Thyroid gland (tissue), 4 donors: ENCODE data around the gene LDLRAD4. TPM values are rescaled to one million over a fixed set of nuclear protein-coding genes. Genes with fewer than 3 reads are reported as not detected.

Source experiments
- DNase-seq, 2 donors: peaks; one replicate each; pipeline ENCODE4 v3.0.0-alpha.2; 2019
- H3K27ac ChIP-seq, 3 donors: fragments of 200-600 bp; sonication (generic); 1 replicate in 2 of 3; 2 replicates in 1 of 3; pipeline ENCODE4 v1.5.1; 2016 to 2019; ENCODE audit warnings: mild to moderate bottlenecking in 1 of 3, moderate library complexity in 1 of 3
- H3K27me3 ChIP-seq: fragments of 200-600 bp; sonication (generic); one replicate; pipeline ENCODE4 v1.5.1; 2019
- H3K36me3 ChIP-seq, 2 donors: fragments of 200-600 bp; sonication (generic); one replicate each; pipeline ENCODE4 v1.5.1; 2016 to 2019
- H3K4me1 ChIP-seq, 2 donors: fragments of 200-600 bp; sonication (generic); one replicate each; pipeline ENCODE4 v1.5.1; 2017 to 2019
- H3K4me3 ChIP-seq, 3 donors: fragments of 200-600 bp; sonication (generic); replicated peaks in 1 of 3; 1 replicate in 2 of 3; 2 replicates in 1 of 3; pipeline ENCODE4 v1.5.1; 2016; ENCODE audit warnings: mild to moderate bottlenecking in 1 of 3
- H3K9me3 ChIP-seq: fragments of 200-600 bp; sonication (generic); one replicate; pipeline ENCODE4 v1.5.1; 2017
- POLR2A ChIP-seq, 2 donors: fragments of 450-650 bp; IDR thresholded peaks; one replicate each; pipeline ENCODE4 v1.6.1; 2017; ENCODE audit warnings: antibody characterized with exemption in 2 of 2, mild to moderate bottlenecking in 2 of 2, moderate library complexity in 1 of 2
- WGBS, 2 donors: methylation state at CpG; one replicate each; pipeline ENCODE4 v1.1.5; 2017; 5-methylcytosine and 5-hydroxymethylcytosine counted together
- intact Hi-C: fragments of 100-400 bp; cut with DNase I; formaldehyde crosslinking; loops from one replicate; pipeline ENCODE4 v1.15.1; 2023
- total RNA-seq, 4 donors: library from RNA; depleted of rRNA; stranded (reverse); fragments of >200 nt; gene quantifications; one replicate each; pipeline ENCODE4 v1.2.3, GENCODE V29; 2016
- TF ChIP-seq, protein P1 (sequence below), 6 experiments: fragments of 200-600 bp in 3 of 6; fragments of 450-650 bp in 3 of 6; sonication (generic) in 3 of 6; IDR thresholded peaks; one replicate each; pipeline ENCODE4 v1.5.1; 2016 to 2019; ENCODE audit warnings: antibody characterized with exemption in 6 of 6, mild to moderate bottlenecking in 2 of 6, inconsistent platforms in 1 of 6, moderate library complexity in 1 of 6

The LDLRAD4 gene
- total RNA-seq, 4 donors from 2014 or later: 23.7 to 35.7 (median 29.7) TPM

DNA sequence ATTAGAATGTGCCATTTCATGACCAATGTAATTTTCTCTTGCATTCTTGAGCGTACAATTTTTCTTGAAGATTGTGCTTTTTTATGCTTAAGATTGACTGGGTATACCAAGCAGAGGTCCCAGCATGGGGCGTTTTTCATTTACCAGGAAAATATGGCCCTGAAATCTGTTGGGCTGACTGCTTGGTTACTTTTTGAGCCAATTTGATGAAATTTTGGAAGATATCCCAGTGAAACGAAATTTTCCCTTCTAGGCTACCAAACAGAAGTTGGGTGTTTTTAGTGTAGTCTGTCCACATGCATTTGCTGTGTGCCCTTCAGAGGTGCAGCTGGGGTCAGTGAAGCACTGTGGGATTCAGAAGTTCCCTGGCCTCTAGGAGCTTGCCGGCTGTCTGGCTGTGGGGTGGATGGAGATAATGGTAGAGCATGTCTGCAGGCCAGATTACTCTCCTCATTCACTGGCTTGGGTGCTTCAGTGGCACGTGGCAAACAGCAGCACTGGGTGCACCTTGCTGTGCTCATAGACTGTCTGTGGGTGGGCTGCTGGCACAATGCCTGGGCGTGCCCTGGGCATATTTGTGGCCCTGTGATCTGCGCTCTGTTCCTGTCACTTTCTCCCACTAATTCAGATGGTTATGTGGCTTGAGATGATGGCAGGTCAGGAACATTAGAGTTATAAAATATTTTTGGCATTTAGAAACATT is 73.3 kb downstream of the LDLRAD4 start:
- TF ChIP-seq POLR2A (IDR thresholded peaks at IDR 0.05): no peak
- TF ChIP-seq, protein P1, sequence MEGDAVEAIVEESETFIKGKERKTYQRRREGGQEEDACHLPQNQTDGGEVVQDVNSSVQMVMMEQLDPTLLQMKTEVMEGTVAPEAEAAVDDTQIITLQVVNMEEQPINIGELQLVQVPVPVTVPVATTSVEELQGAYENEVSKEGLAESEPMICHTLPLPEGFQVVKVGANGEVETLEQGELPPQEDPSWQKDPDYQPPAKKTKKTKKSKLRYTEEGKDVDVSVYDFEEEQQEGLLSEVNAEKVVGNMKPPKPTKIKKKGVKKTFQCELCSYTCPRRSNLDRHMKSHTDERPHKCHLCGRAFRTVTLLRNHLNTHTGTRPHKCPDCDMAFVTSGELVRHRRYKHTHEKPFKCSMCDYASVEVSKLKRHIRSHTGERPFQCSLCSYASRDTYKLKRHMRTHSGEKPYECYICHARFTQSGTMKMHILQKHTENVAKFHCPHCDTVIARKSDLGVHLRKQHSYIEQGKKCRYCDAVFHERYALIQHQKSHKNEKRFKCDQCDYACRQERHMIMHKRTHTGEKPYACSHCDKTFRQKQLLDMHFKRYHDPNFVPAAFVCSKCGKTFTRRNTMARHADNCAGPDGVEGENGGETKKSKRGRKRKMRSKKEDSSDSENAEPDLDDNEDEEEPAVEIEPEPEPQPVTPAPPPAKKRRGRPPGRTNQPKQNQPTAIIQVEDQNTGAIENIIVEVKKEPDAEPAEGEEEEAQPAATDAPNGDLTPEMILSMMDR (IDR thresholded peaks at IDR 0.05): no peak
- intact Hi-C loops: no loop called here
- Histone ChIP-seq H3K4me3 (no peak overlapping the region), H3K27me3 (no peaks in the 10 kb centered on the region), H3K36me3 (no peaks in the 10 kb centered on the region), H3K9me3 (no peaks in the 10 kb centered on the region), H3K27ac (no peak overlapping the region), H3K4me1 (peaks cover 0 to 4% of the 10 kb centered on the region in 2 donors)
- WGBS, 2 donors: 85 to 90% methylated on average over 7 of the region's 7 CpGs
- no peak for DNase-seq

DNA sequence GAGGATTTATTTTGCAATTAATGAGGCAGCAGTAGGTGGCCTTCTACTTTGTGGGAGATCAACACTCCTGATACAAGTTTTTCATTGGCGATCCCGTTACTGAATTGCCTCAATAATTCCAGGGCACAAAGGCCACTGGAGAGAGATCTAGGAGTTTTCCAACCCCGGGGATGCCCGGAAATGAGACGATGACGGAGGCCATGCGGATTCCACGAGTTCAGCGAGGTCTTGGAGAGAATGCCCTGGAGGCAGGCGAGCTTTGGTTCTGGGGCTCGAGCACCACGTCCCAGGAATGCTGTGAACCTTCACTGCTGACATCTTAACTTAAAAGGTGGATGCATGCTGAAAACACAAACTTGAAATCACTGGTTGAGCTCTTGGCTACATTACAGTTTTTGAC is 74.2 kb downstream of the LDLRAD4 start:
- no peak overlapping the region for H3K4me3 ChIP-seq
- DNase-seq: no peak
- H3K27ac ChIP-seq: no peak overlapping the region
- H3K27me3 ChIP-seq: no peaks in the 10 kb centered on the region
- TF ChIP-seq POLR2A (IDR thresholded peaks at IDR 0.05): no peak
- H3K36me3 ChIP-seq: no peaks in the 10 kb centered on the region
- intact Hi-C loops: no loop called here
- H3K9me3 ChIP-seq: no peaks in the 10 kb centered on the region
- H3K4me1 ChIP-seq: peaks cover 0 to 4% of the 10 kb centered on the region in 2 donors
- WGBS, 2 donors: 74 to 86% methylated on average over 12 of the region's 12 CpGs

DNA sequence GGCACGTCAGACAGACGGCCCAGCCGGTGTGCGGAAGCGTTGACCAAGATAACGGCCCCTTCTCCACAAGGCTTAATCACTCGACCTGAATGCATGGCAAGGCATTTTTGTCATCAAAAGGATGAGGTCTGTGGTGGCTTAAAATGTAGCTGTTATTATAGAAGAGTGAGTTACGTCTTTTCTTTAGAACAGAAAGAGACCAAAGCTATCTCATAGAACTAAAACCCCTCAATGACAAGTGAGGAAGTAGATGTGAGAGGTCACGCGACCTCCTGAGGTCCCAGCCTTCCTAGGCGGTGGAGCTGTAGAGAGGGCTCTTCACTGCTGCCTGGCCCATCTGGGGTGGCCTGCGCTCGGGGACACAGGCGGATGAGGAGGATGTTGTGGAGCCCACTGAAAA is 75.7 kb downstream of the LDLRAD4 start:
- WGBS, 2 donors: 91 to 92% methylated on average over 14 of the region's 14 CpGs
- no peak for DNase-seq

DNA sequence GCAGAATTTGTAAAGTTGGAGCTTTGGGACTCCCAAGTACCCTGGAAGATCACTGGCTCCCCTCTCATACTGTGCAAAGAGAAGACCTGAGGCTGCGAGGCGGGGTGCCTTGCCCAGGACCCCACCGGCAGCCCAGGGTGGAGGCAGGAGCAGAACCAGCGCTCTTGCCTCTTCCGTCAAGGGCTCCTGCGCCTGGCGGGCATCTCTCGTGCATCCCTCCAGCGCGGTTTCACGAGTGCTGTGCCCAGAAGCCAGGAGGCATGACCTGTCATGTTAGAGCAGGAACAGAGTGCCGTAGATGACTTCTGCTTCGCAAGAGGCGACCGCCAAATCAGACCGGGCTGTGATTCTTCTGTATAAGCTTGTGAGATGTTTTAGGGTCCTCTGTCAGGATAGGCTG is 77.3 kb downstream of the LDLRAD4 start:
- H3K4me1 ChIP-seq: peaks cover 0 to 4% of the 10 kb centered on the region in 2 donors
- TF ChIP-seq, protein P1 (IDR thresholded peaks at IDR 0.05): no peak
- no peak for TF ChIP-seq POLR2A (IDR thresholded peaks at IDR 0.05)
- H3K9me3 ChIP-seq: no peaks in the 10 kb centered on the region
- 92 to 95% methylated on average over 15 to 16 of the region's 16 CpGs for WGBS, 2 donors
- no peaks in the 10 kb centered on the region for H3K27me3 ChIP-seq
- intact Hi-C loops: no loop called here
- no peak overlapping the region for H3K27ac ChIP-seq
- no peak for DNase-seq
- no peaks in the 10 kb centered on the region for H3K36me3 ChIP-seq
- no peak overlapping the region for H3K4me3 ChIP-seq

More for the DNA sequence above, 75.7 kb downstream of the LDLRAD4 start:
- no peak overlapping the region for H3K4me3 ChIP-seq
- no peaks in the 10 kb centered on the region for H3K27me3 ChIP-seq
- peaks cover 0 to 4% of the 10 kb centered on the region in 2 donors for H3K4me1 ChIP-seq
- TF ChIP-seq POLR2A (IDR thresholded peaks at IDR 0.05): no peak
- TF ChIP-seq, protein P1 (IDR thresholded peaks at IDR 0.05): no peak
- H3K27ac ChIP-seq: no peak overlapping the region
- H3K36me3 ChIP-seq: no peaks in the 10 kb centered on the region
- H3K9me3 ChIP-seq: no peaks in the 10 kb centered on the region
- intact Hi-C loops: no loop called here

DNA sequence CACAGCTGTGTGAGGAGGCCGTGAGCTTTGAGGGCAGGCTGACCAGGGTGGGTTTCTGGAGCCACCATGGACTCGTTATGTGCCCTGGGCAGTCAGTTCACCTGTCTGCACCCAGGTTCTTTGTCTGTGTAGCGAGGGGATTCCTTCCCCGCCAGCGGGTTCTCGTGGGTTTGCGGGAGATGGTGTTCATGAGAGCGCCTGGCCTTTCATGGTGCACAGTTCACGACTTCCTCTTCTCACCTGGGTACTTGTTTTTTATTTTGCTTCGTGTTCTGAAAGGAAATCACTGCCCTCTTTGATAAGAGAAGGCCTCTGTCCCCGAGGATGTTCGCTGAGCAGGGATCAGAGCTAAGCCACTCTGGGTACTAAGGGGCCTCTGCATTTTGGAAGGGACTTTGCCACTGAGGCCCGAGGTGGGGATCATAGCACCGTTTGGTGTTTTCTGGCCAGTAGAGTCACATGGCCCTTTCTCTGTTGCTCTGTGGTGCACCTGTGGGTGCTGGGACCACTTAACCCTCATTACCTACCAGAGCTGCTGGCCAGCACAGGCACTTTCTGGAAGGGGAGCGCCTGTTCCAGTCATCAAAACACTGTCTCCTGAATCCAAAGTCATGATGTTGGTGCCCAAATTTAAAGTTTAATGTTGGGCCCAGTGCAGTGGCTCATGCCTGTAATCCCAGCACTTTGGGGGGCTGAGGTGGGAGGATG is 78.5 kb downstream of the LDLRAD4 start:
- Histone ChIP-seq H3K4me3 (no peak overlapping the region), H3K4me1 (peaks cover 0 to 4% of the 10 kb centered on the region in 2 donors), H3K9me3 (no peaks in the 10 kb centered on the region), H3K36me3 (no peaks in the 10 kb centered on the region), H3K27me3 (no peaks in the 10 kb centered on the region), H3K27ac (no peak overlapping the region)
- no peak for DNase-seq
- TF ChIP-seq, protein P1 (IDR thresholded peaks at IDR 0.05): no peak
- WGBS, 2 donors: 91% methylated on average over 15 of the region's 15 CpGs
- intact Hi-C loops: no loop called here
